Measurements from ENCODE around the gene SVIL. TPM values are rescaled to one million over a fixed set of nuclear protein-coding genes. Genes with fewer than 3 reads are reported as not detected.

SVIL gene
- total RNA-seq, 2 experiments from 2014 or later, result 0.47 to 1.5 TPM

GRCh38 chr10:29642990-29643389, 8.2 kb upstream of the SVIL start:
- no peak overlapping the region for H3K4me2 ChIP-seq (ENCODE audit: low read length)
- no peaks in the 10 kb centered on the region for H3K36me3 ChIP-seq (ENCODE audit: insufficient read depth, low read length)
- H4K20me1 ChIP-seq (ENCODE audit: insufficient read depth, low read length), result no peaks in the 10 kb centered on the region
- ChIA-PET POLR2A (interaction anchor here (0.8 kb wide), 1 partner anchor 13 kb away, joined by 3 read pairs; no protein-coding TSS in a partner anchor), CTCF (ENCODE audit: unreplicated experiment) (no interaction called here)
- intact Hi-C loops (cut with micrococcal nuclease; ENCODE audit: unreplicated experiment), result no loop called here
- no peaks in the 10 kb centered on the region for H3K79me2 ChIP-seq (ENCODE audit: insufficient read depth, low read depth, low read length)
- no peaks in the 10 kb centered on the region for H3K9me2 ChIP-seq (ENCODE audit: insufficient read depth, low read length)
- H3K4me3 ChIP-seq (ENCODE audit: low read depth, low read length, poor library complexity, severe bottlenecking), result no peak overlapping the region
- no peak overlapping the region for H3K27ac ChIP-seq (ENCODE audit: low read depth, low read length, poor library complexity, severe bottlenecking)
- no peak for DNase-seq (ENCODE audit: low spot score)
- BruUV-seq (replicated peaks), result no TSS peak
- H2AFZ ChIP-seq (ENCODE audit: low read length), result no peak overlapping the region
- H3K9me3 ChIP-seq (ENCODE audit: low read length), result no peaks in the 10 kb centered on the region
- TF ChIP-seq EZH2phosphoT487 (IDR thresholded peaks at IDR 0.05; ENCODE audit: borderline replicate concordance, low read depth, low read length) (no peak), CTCF (conservative IDR thresholded peaks at IDR 0.05; ENCODE audit: low read length) (no peak)
- H3K4me1 ChIP-seq (ENCODE audit: insufficient read depth, low read length, poor library complexity, severe bottlenecking), result no peaks in the 10 kb centered on the region

GRCh38 chr10:29637537-29637936, 2.8 kb upstream of the SVIL start:
- POLR2A ChIA-PET, result no interaction called here
- H4K20me1 ChIP-seq (ENCODE audit: insufficient read depth, low read length), result no peaks in the 10 kb centered on the region
- no peaks in the 10 kb centered on the region for H3K4me1 ChIP-seq (ENCODE audit: insufficient read depth, low read length, poor library complexity, severe bottlenecking)
- TF ChIP-seq EZH2phosphoT487 (IDR thresholded peaks at IDR 0.05; ENCODE audit: borderline replicate concordance, low read depth, low read length), result no peak
- TF ChIP-seq CTCF (conservative IDR thresholded peaks at IDR 0.05; ENCODE audit: low read length), result no peak
- no peaks in the 10 kb centered on the region for H3K9me2 ChIP-seq (ENCODE audit: insufficient read depth, low read length)
- no peak overlapping the region for H3K27ac ChIP-seq (ENCODE audit: low read depth, low read length, poor library complexity, severe bottlenecking)
- no peak overlapping the region for H2AFZ ChIP-seq (ENCODE audit: low read length)
- H3K36me3 ChIP-seq (ENCODE audit: insufficient read depth, low read length), result no peaks in the 10 kb centered on the region
- DNase-seq (ENCODE audit: low spot score), result no peak
- CTCF ChIA-PET (ENCODE audit: unreplicated experiment), result no interaction called here
- H3K9me3 ChIP-seq (ENCODE audit: low read length), result no peaks in the 10 kb centered on the region
- BruUV-seq (replicated peaks), result no TSS peak
- intact Hi-C loops (cut with micrococcal nuclease; ENCODE audit: unreplicated experiment), result no loop called here
- H3K4me2 ChIP-seq (ENCODE audit: low read length), result no peak overlapping the region
- no peaks in the 10 kb centered on the region for H3K79me2 ChIP-seq (ENCODE audit: insufficient read depth, low read depth, low read length)
- H3K4me3 ChIP-seq (ENCODE audit: low read depth, low read length, poor library complexity, severe bottlenecking), result no peak overlapping the region

GRCh38 chr10:29636178-29636577, 1.4 kb upstream of the SVIL start:
- POLR2A ChIA-PET, result interaction anchor here (1.1 kb wide), 1 partner anchor 66 kb away, joined by 3 read pairs; no protein-coding TSS in a partner anchor
- Histone ChIP-seq H4K20me1 (ENCODE audit: insufficient read depth, low read length) (no peaks in the 10 kb centered on the region), H3K4me2 (ENCODE audit: low read length) (no peak overlapping the region), H3K36me3 (ENCODE audit: insufficient read depth, low read length) (no peaks in the 10 kb centered on the region), H3K9me3 (ENCODE audit: low read length) (no peaks in the 10 kb centered on the region), H3K79me2 (ENCODE audit: insufficient read depth, low read depth, low read length) (no peaks in the 10 kb centered on the region), H2AFZ (ENCODE audit: low read length) (no peak overlapping the region), H3K27ac (ENCODE audit: low read depth, low read length, poor library complexity, severe bottlenecking) (no peak overlapping the region), H3K9me2 (ENCODE audit: insufficient read depth, low read length) (no peaks in the 10 kb centered on the region), H3K4me3 (ENCODE audit: low read depth, low read length, poor library complexity, severe bottlenecking) (no peak overlapping the region), H3K4me1 (ENCODE audit: insufficient read depth, low read length, poor library complexity, severe bottlenecking) (no peaks in the 10 kb centered on the region)
- intact Hi-C loops (cut with micrococcal nuclease; ENCODE audit: unreplicated experiment), result no loop called here
- TF ChIP-seq CTCF (conservative IDR thresholded peaks at IDR 0.05; ENCODE audit: low read length), result no peak
- no peak for TF ChIP-seq EZH2phosphoT487 (IDR thresholded peaks at IDR 0.05; ENCODE audit: borderline replicate concordance, low read depth, low read length)
- BruUV-seq (replicated peaks), result no TSS peak
- DNase-seq (ENCODE audit: low spot score), result no peak
- CTCF ChIA-PET (ENCODE audit: unreplicated experiment), result no interaction called here
